Midbrain (tissue), 1 donor: ENCODE results near the gene MGMT.

Experiments
- DNase-seq: peaks from one replicate; lab custom pipeline; 2025; lab: John Stamatoyannopoulos, UW

MGMT gene

GRCh38 chr10:129624526-129624925 lies 157.5 kb downstream of the MGMT start:
- DNase-seq, result no peak

- DNase-seq, result no peak
These were observed 159.3 kb downstream of the MGMT start for GRCh38 chr10:129626309-129626708.

- DNase-seq, result no peak
These were observed 159.9 kb downstream of the MGMT start for GRCh38 chr10:129626796-129627435.

- no peak for DNase-seq
These were observed 160.4 kb downstream of the MGMT start for GRCh38 chr10:129627442-129627841.

GRCh38 chr10:129628823-129629222 lies 161.8 kb downstream of the MGMT start:
- DNase-seq, result no peak

- DNase-seq, result no peak
These were observed 162.9 kb downstream of the MGMT start for GRCh38 chr10:129629911-129630310.

GRCh38 chr10:129631006-129631405 lies 164.0 kb downstream of the MGMT start:
- DNase-seq, result no peak

GRCh38 chr10:129631870-129632623 lies 165.0 kb downstream of the MGMT start:
- no peak for DNase-seq

- DNase-seq, result no peak
These were observed 170.0 kb downstream of the MGMT start for GRCh38 chr10:129637010-129637409.

- DNase-seq, result no peak
These were observed 170.8 kb downstream of the MGMT start for GRCh38 chr10:129637846-129638245.

GRCh38 chr10:129641351-129641750 lies 174.3 kb downstream of the MGMT start:
- DNase-seq, result no peak

GRCh38 chr10:129641982-129642381 lies 174.9 kb downstream of the MGMT start:
- no peak for DNase-seq

- no peak for DNase-seq
These were observed 175.4 kb downstream of the MGMT start for GRCh38 chr10:129642427-129642826.

- no peak for DNase-seq
These were observed 176.2 kb downstream of the MGMT start for GRCh38 chr10:129643266-129643665.

- DNase-seq, result no peak
These were observed 178.4 kb downstream of the MGMT start for GRCh38 chr10:129645487-129645886.

- DNase-seq, result no peak
These were observed 179.9 kb downstream of the MGMT start for GRCh38 chr10:129646973-129647372.

- no peak for DNase-seq
These were observed 180.5 kb downstream of the MGMT start for GRCh38 chr10:129647590-129647989.

- no peak for DNase-seq
These were observed 181.8 kb downstream of the MGMT start for GRCh38 chr10:129648856-129649255.

- no peak for DNase-seq
These were observed 185.0 kb downstream of the MGMT start for GRCh38 chr10:129652021-129652420.

GRCh38 chr10:129652521-129653201 lies 185.6 kb downstream of the MGMT start:
- no peak for DNase-seq

- DNase-seq, result no peak
These were observed 186.4 kb downstream of the MGMT start for GRCh38 chr10:129653428-129653827.

- DNase-seq, result no peak
These were observed 186.8 kb downstream of the MGMT start for GRCh38 chr10:129653861-129654260.

GRCh38 chr10:129654461-129654860 lies 187.4 kb downstream of the MGMT start:
- DNase-seq, result no peak
